KMS-11 (cell line): ENCODE data around the gene RMI2.

ENCODE experiments used
- H2AFZ ChIP-seq: fragments of 200-600 bp; sonication (generic); 2 replicates; pipeline ENCODE4 v1.6.1; 2016; ENCODE audit warnings: antibody characterized with exemption, mixed run types, low read depth
- H3K27ac ChIP-seq: fragments of 200-600 bp; sonication (generic); 2 replicates; pipeline ENCODE4 v1.6.1; 2016; ENCODE audit warnings: mild to moderate bottlenecking, mixed run types
- H3K27me3 ChIP-seq: fragments of 200-600 bp; sonication (generic); 2 replicates; pipeline ENCODE4 v1.6.1; 2017; ENCODE audit warnings: mild to moderate bottlenecking, low read depth, mixed run types, moderate library complexity; ENCODE audit not compliant: insufficient read depth
- H3K36me3 ChIP-seq: fragments of 200-600 bp; sonication (generic); 2 replicates; pipeline ENCODE4 v1.6.1; 2017; ENCODE audit warnings: mild to moderate bottlenecking, mixed run types; ENCODE audit not compliant: insufficient read depth
- H3K4me1 ChIP-seq: fragments of 200-600 bp; sonication (generic); 2 replicates; pipeline ENCODE4 v1.6.1; 2016; ENCODE audit warnings: mild to moderate bottlenecking, low read depth, mixed run types; ENCODE audit not compliant: poor library complexity, severe bottlenecking
- H3K4me2 ChIP-seq: fragments of 200-600 bp; sonication (generic); 2 replicates; pipeline ENCODE4 v1.7.0; 2016; ENCODE audit warnings: mild to moderate bottlenecking, mixed run types
- H3K4me3 ChIP-seq: fragments of 200-600 bp; sonication (generic); IDR thresholded peaks from 2 replicates; pipeline ENCODE4 v1.6.1; 2017; ENCODE audit warnings: low read depth, low read length, mixed read lengths; ENCODE audit not compliant: insufficient read depth
- H3K79me2 ChIP-seq: fragments of 200-600 bp; sonication (generic); 2 replicates; pipeline ENCODE4 v1.6.1; 2016; ENCODE audit warnings: low read depth, mixed run types; ENCODE audit not compliant: insufficient read depth
- H3K9ac ChIP-seq: fragments of 200-600 bp; sonication (generic); 2 replicates; pipeline ENCODE4 v1.6.1; 2016; ENCODE audit warnings: mild to moderate bottlenecking, mixed run types
- H4K20me1 ChIP-seq: fragments of 200-600 bp; sonication (generic); 2 replicates; pipeline ENCODE4 v1.6.1; 2016; ENCODE audit warnings: mild to moderate bottlenecking, mixed run types; ENCODE audit not compliant: insufficient read depth
- TF ChIP-seq, protein P1 (sequence below): fragments of 200-600 bp; sonication (generic); conservative IDR thresholded peaks from 2 replicates; pipeline ENCODE4 v1.6.1; 2017; ENCODE audit warnings: low read depth, mild to moderate bottlenecking, antibody characterized with exemption, low read length, moderate library complexity, mixed read lengths

Gene RMI2

DNA sequence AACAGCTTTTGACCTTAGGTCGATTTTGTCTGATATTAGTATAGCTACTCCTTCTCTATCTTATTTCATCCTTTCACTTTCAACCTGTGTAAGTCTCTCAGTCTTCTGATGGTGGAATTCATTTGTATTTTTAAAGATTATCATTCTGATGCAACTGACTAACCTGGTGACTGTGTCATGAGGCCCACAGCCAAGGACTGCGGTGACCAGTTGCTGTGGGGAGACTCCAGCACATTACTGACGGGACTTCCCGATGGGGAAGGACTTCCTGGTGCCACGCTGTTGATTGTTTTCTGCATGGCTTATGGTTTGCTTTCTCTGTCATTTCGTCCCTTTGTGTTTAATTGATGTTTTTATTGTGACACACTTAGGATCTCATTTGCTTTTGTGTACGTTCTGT lies 34.2 kb downstream of the RMI2 start:
- Histone ChIP-seq H3K9ac (no peak overlapping the region), H3K4me3 (no peak overlapping the region), H3K27me3 (no peaks in the 10 kb centered on the region), H3K4me1 (no peaks in the 10 kb centered on the region), H3K36me3 (no peaks in the 10 kb centered on the region), H4K20me1 (no peaks in the 10 kb centered on the region), H3K79me2 (no peaks in the 10 kb centered on the region), H2AFZ (no peak overlapping the region), H3K4me2 (no peak overlapping the region), H3K27ac (no peak overlapping the region)
- TF ChIP-seq, protein P1, sequence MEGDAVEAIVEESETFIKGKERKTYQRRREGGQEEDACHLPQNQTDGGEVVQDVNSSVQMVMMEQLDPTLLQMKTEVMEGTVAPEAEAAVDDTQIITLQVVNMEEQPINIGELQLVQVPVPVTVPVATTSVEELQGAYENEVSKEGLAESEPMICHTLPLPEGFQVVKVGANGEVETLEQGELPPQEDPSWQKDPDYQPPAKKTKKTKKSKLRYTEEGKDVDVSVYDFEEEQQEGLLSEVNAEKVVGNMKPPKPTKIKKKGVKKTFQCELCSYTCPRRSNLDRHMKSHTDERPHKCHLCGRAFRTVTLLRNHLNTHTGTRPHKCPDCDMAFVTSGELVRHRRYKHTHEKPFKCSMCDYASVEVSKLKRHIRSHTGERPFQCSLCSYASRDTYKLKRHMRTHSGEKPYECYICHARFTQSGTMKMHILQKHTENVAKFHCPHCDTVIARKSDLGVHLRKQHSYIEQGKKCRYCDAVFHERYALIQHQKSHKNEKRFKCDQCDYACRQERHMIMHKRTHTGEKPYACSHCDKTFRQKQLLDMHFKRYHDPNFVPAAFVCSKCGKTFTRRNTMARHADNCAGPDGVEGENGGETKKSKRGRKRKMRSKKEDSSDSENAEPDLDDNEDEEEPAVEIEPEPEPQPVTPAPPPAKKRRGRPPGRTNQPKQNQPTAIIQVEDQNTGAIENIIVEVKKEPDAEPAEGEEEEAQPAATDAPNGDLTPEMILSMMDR: no peak

DNA sequence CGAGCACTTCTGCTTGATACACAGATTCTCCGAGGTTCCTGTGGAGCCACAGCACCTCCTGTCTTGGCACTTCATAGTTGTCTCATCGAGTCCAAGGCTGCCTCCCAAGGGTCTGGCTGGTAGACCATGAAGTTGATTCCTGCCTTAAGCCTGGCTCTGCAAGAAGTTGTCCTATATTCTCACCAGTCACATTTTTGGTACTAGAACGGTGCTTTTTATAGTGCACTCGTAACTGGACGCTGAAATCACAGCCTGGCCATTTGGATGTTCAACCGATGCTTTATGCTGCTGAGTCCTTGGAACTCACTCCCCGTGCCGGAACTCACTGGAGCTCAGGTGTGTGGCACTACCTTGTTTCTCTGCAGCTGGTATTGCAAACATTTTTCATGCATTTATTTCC lies 35.6 kb downstream of the RMI2 start:
- TF ChIP-seq, protein P1: no peak
- Histone ChIP-seq H3K79me2 (no peaks in the 10 kb centered on the region), H3K4me1 (no peaks in the 10 kb centered on the region), H2AFZ (no peak overlapping the region), H4K20me1 (no peaks in the 10 kb centered on the region), H3K4me2 (no peak overlapping the region), H3K36me3 (no peaks in the 10 kb centered on the region), H3K4me3 (no peak overlapping the region), H3K27ac (no peak overlapping the region), H3K9ac (no peak overlapping the region), H3K27me3 (no peaks in the 10 kb centered on the region)

DNA sequence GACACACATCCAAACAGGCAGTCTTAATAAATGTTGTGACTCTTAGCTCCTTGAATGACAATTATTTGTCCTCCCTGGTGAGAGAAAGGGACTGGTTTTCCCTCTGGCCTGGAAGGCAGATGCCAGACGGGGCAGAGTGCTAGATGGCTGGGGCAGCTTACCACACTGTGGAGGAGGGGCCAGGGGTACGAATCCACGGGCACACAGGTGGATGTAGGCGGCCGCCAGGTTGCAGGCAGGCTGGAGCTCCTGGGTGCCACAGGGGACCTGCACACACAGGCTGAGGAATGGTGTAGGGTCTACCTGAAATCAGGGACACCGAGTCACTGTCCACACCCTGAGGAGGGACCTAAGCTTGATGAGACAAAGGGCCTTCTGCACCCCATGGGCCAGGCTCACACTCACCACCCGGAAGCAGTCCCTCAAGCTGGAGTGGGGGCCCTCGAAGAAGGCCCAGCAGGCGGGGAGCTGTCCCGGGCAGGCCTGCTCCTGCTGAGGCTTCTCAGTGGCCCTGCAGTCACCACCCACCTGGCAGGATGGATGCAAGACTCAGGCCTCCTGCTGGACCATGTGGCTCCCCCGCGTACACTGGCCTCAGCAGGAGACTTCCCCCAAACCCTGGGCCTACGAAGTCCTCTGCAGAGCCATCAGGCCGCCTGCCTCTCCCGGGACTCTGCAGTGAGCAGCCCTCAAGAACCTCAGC lies 38.4 kb downstream of the RMI2 start:
- TF ChIP-seq, protein P1: no peak

DNA sequence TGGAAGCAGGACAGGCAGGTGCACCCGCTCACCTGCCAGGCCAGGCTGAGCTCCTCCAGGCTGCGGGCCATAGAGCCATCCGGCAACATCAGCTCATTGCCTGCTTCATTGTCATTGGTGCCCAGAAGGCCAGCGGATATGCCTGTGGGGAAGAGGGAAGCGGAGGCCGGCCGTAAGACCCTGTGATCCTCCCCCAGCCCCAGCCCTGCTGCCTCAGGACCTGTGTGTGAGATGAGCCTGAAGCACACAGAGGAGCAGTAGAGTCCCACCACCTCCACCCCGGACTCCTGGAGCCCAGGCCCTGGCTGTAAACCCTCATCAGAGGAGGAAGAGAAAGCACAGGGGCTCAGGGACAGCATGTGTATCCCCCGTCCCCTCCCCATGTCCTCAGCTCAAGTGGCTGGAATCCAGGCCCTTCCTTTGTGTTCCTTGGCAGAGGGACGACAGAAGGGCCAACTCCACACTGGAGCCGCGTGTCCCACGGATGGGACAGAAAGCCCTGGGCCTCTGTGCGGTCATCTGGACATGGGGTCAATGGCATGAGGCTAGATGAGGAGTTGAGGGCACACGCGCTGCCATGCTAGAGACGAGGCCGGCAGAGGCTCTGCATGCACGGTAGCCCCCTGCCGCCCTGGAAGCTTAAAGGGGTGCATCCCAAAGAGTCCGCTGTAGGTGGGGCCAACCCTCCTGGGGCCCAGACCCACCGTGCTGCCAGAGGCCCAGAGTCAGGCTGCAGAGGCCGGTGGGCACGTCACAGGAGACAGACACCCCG lies 39.1 kb downstream of the RMI2 start:
- TF ChIP-seq, protein P1: no peak
- H3K9ac ChIP-seq: no peak overlapping the region
- no peaks in the 10 kb centered on the region for H4K20me1 ChIP-seq
- no peaks in the 10 kb centered on the region for H3K4me1 ChIP-seq
- H3K27me3 ChIP-seq: no peaks in the 10 kb centered on the region
- no peaks in the 10 kb centered on the region for H3K79me2 ChIP-seq
- H3K4me2 ChIP-seq: no peak overlapping the region
- no peaks in the 10 kb centered on the region for H3K36me3 ChIP-seq
- H3K27ac ChIP-seq: no peak overlapping the region
- H3K4me3 ChIP-seq: no peak overlapping the region
- H2AFZ ChIP-seq: no peak overlapping the region

More for the DNA sequence above, 38.4 kb downstream of the RMI2 start:
- Histone ChIP-seq H3K36me3 (no peaks in the 10 kb centered on the region), H3K4me3 (no peak overlapping the region), H3K4me1 (no peaks in the 10 kb centered on the region), H3K9ac (no peak overlapping the region), H3K27me3 (no peaks in the 10 kb centered on the region), H3K79me2 (no peaks in the 10 kb centered on the region), H3K4me2 (no peak overlapping the region), H4K20me1 (no peaks in the 10 kb centered on the region), H3K27ac (no peak overlapping the region), H2AFZ (no peak overlapping the region)
